HepG2 (cell line): Measurements from ENCODE around the gene POLR1C. TPM values are rescaled to one million over a fixed set of nuclear protein-coding genes. Genes with fewer than 3 reads are reported as not detected.

ENCODE experiments used
- ATF7-NPFF ChIP-seq: sonication (generic); formaldehyde crosslinking; IDR thresholded peaks from 2 replicates; pipeline ENCODE4 v1.8.1; 2023; ENCODE audit warnings: mild to moderate bottlenecking, low read depth, missing genetic modification reagents, moderate library complexity
- ATM ChIP-seq: fragments of 450-650 bp; IDR thresholded peaks from 2 replicates; pipeline ENCODE4 v1.7.1; 2017; ENCODE audit warnings: mild to moderate bottlenecking, borderline replicate concordance
- CCDC6 ChIP-seq: sonication (generic); formaldehyde crosslinking; IDR thresholded peaks from 2 replicates; pipeline ENCODE4 v1.8.1; 2022; ENCODE audit warnings: mild to moderate bottlenecking, missing genetic modification reagents, moderate library complexity
- DPF2 ChIP-seq: sonication (generic); formaldehyde crosslinking; IDR thresholded peaks from 2 replicates; pipeline ENCODE4 v1.4.0; 2020; ENCODE audit warnings: mild to moderate bottlenecking, low read depth, missing genetic modification reagents, borderline replicate concordance
- FOXP1 ChIP-seq, 2 experiments: fragments of 450-650 bp in 1 of 2; IDR thresholded peaks; 2 replicates each; pipeline ENCODE4 v1.6.1; 2017 to 2018; ENCODE audit warnings: antibody characterized with exemption in 1 of 2
- HOXA7 ChIP-seq: sonication (generic); formaldehyde crosslinking; IDR thresholded peaks from 2 replicates; pipeline ENCODE4 v1.8.1; 2022; ENCODE audit warnings: mild to moderate bottlenecking, missing genetic modification reagents, moderate library complexity
- PPARG ChIP-seq: conservative IDR thresholded peaks from 2 replicates; pipeline ENCODE4 v1.6.1; 2016; ENCODE audit warnings: missing biosample characterization, missing genetic modification reagents
- SRSF9 ChIP-seq: fragments of 200-400 bp; formaldehyde crosslinking; IDR thresholded peaks from 2 replicates; pipeline ENCODE4 v1.6.1; 2018; ENCODE audit warnings: borderline replicate concordance, mild to moderate bottlenecking, low read depth, low read length; ENCODE audit not compliant: insufficient read depth, poor library complexity, severe bottlenecking
- UBTF ChIP-seq: sonication (generic); formaldehyde crosslinking; IDR thresholded peaks from 2 replicates; pipeline ENCODE4 v1.4.0; 2020; ENCODE audit warnings: mild to moderate bottlenecking, missing genetic modification reagents
- ZBTB33 ChIP-seq: sonication (generic); formaldehyde crosslinking; IDR thresholded peaks from 2 replicates; pipeline ENCODE4 v1.4.0; 2020; ENCODE audit warnings: missing genetic modification reagents
- ZBTB8A ChIP-seq: sonication (generic); formaldehyde crosslinking; IDR thresholded peaks from 2 replicates; pipeline ENCODE4 v1.4.0; 2020; ENCODE audit warnings: mild to moderate bottlenecking, low read depth, missing genetic modification reagents, borderline replicate concordance
- ZEB1 ChIP-seq: IDR thresholded peaks from 2 replicates; pipeline ENCODE4 v1.6.1; 2012; ENCODE audit warnings: mild to moderate bottlenecking, low read depth, inconsistent platforms; ENCODE audit not compliant: insufficient replicate concordance
- ZNF646 ChIP-seq: sonication (generic); formaldehyde crosslinking; IDR thresholded peaks from 2 replicates; pipeline ENCODE4 v1.9.0; 2021; ENCODE audit warnings: mild to moderate bottlenecking, missing genetic modification reagents
- ZNF768 ChIP-seq: sonication (generic); formaldehyde crosslinking; IDR thresholded peaks from 2 replicates; pipeline ENCODE4 v1.4.0; 2020; ENCODE audit warnings: missing genetic modification reagents
- ZNF839 ChIP-seq: sonication (generic); formaldehyde crosslinking; IDR thresholded peaks from 2 replicates; pipeline ENCODE4 v1.4.0; 2020; ENCODE audit warnings: missing genetic modification reagents, mild to moderate bottlenecking, borderline replicate concordance
- polyA plus RNA-seq, 8 experiments: library from polyadenylated mRNA; depleted of rRNA in 3 of 8; stranded (reverse) in 7 of 8; unstranded in 1 of 8; fragments of >200 nt; fragmentation: Illumina TruSeq in 4 of 8; extraction: Trizol in 4 of 8; gene quantifications; 2 replicates each; pipeline versions ENCODE4 v1.2.1 to v1.2.3, GENCODE V29; 2011 to 2016; ENCODE audit warnings: low read depth in 4 of 8, missing spikeins in 1 of 8, mixed read lengths in 1 of 8; ENCODE audit not compliant: insufficient read depth in 1 of 8
- total RNA-seq, 5 experiments: library from RNA; depleted of rRNA; stranded (reverse); fragments of >200 nt; fragmentation: Illumina TruSeq; extraction: Trizol; gene quantifications; 2 replicates each; pipeline ENCODE4 v1.2.3, GENCODE V29; 2016; ENCODE audit warnings: low read depth in 1 of 5

POLR1C gene
- total and polyA plus RNA-seq, 2 of the 13 experiments (the other 11 are each of a cell fraction or from before 2014, with no cell fraction given), result 62.6 to 72.2 TPM

- TF ChIP-seq UBTF (peak; percentile 44), ZEB1 (no peak), ZBTB8A (no peak), DPF2 (CRISPR knock-in tag) (0 out of 2 replicates have a peak, but pooled peaks have one; percentile 20), ZNF839 (no peak), FOXP1 (IDR thresholded peaks at IDR 0.05) (no peak), FOXP1 (CRISPR knock-in tag; IDR thresholded peaks at IDR 0.05) (no peak), ATM (no peak), ZNF768 (CRISPR knock-in tag) (peak; percentile 53; the same call in 1 of the 2 replicates), ZNF646 (no peak), SRSF9 (no peak), ATF7-NPFF (peak; percentile 77; the same call in 1 of the 2 replicates), PPARG (CRISPR knock-in tag) (0 out of 2 replicates have a peak, but pooled peaks have one; percentile 54), ZBTB33 (CRISPR knock-in tag) (no peak), CCDC6 (CRISPR knock-in tag) (peak; percentile 83; the same call in 1 of the 2 replicates), HOXA7 (0 out of 2 replicates have a peak, but pooled peaks have one; percentile 79)
These were observed 39.5 kb upstream of the POLR1C start, which contains the start of gene TJAP1 (continued) for GRCh38 chr6:43477235-43478007.
